ENCODE data around the gene ICOS.

ICOS gene

DNA sequence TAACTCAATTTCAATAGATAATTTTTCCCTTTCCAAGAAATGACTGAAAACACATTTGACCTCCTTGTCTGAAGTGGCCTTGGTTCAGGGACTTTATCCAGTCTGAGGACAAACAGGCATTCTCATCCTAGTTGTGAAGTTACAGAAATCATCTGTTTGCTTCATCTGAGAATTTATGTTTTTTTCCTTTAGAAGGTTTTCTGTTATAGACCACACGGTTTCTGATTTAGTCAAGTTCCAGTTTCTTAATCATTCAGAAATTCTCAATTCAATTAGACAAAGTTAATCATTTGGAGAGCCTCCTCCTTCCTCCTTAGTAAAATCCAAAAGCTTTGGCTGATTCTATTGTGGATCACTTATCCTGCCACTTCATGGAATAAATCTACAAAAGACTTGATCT lies 60.9 kb downstream of the ICOS start:
- Mint-ChIP-seq H3K36me3 (ENCODE audit: low read depth) (peaks cover 2% of the 10 kb centered on the region), H3K27me3 (no peaks in the 10 kb centered on the region), H3K27ac (peak overlapping the region; percentile 69), H3K4me1 (peaks cover 53% of the 10 kb centered on the region), H3K4me3 (no peak overlapping the region), H3K9me3 (peaks cover 6% of the 10 kb centered on the region)
- peak; percentile 11 for ATAC-seq
- DNase-seq = no peak

GRCh38 chr2:203997980-203998809 lies 61.6 kb downstream of the ICOS start:
- H3K27ac Mint-ChIP-seq = peak overlapping the region; percentile 69
- peaks cover 6% of the 10 kb centered on the region for H3K9me3 Mint-ChIP-seq
- peaks cover 60% of the 10 kb centered on the region for H3K4me1 Mint-ChIP-seq
- peaks cover 2% of the 10 kb centered on the region for H3K36me3 Mint-ChIP-seq (ENCODE audit: low read depth)
- DNase-seq (no peak), ATAC-seq (peak; percentile 68)
- H3K4me3 Mint-ChIP-seq = peak overlapping the region; percentile 3
- H3K27me3 Mint-ChIP-seq = no peaks in the 10 kb centered on the region

- Mint-ChIP-seq H3K36me3 (ENCODE audit: low read depth) (peaks cover 2% of the 10 kb centered on the region), H3K27ac (no peak overlapping the region), H3K27me3 (no peaks in the 10 kb centered on the region), H3K9me3 (peaks cover 6% of the 10 kb centered on the region), H3K4me1 (peaks cover 76% of the 10 kb centered on the region), H3K4me3 (no peak overlapping the region)
- DNase-seq (no peak), ATAC-seq (no peak)
These were observed 63.3 kb downstream of the ICOS start for GRCh38 chr2:203999835-204000234.

- Mint-ChIP-seq H3K4me1 (peaks cover 82% of the 10 kb centered on the region), H3K27ac (no peak overlapping the region), H3K27me3 (no peaks in the 10 kb centered on the region), H3K4me3 (no peak overlapping the region), H3K36me3 (ENCODE audit: low read depth) (no peaks in the 10 kb centered on the region), H3K9me3 (peaks cover 6% of the 10 kb centered on the region)
- DNase-seq (no peak), ATAC-seq (no peak)
These were observed 63.9 kb downstream of the ICOS start for GRCh38 chr2:204000446-204000845.

GRCh38 chr2:204003276-204003990 lies 66.9 kb downstream of the ICOS start:
- ATAC-seq = no peak
- H3K4me1 Mint-ChIP-seq = peaks cover 89% of the 10 kb centered on the region

DNA sequence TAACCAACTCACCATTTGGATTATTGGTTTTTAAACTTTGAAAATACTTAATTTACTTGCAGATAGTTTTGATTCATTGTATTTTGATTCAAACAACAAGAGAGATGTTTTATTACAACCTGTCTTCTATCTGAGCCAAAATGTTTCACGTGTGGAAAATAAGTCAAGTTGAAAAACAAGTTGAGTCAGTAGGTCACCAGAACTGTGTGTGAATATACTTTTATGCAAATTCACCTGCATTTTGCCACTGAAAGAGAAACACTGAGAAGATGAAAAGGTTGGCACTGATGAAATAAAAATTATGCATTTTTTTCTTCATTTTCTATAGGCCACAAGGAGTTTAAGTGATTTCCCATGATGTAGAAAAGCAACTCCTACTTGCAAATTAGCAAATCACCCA lies 68.3 kb downstream of the ICOS start:
- peak; percentile 77 for ATAC-seq
- peaks cover 80% of the 10 kb centered on the region for H3K4me1 Mint-ChIP-seq
- no peak for DNase-seq
- H3K4me3 Mint-ChIP-seq = peak overlapping the region; percentile 30
- H3K9me3 Mint-ChIP-seq = peaks cover 31% of the 10 kb centered on the region
- H3K36me3 Mint-ChIP-seq (ENCODE audit: low read depth) = peaks cover 10% of the 10 kb centered on the region
- peak overlapping the region; percentile 87 for H3K27ac Mint-ChIP-seq
- H3K27me3 Mint-ChIP-seq = no peaks in the 10 kb centered on the region

More at GRCh38 chr2:204003276-204003990, 66.9 kb downstream of the ICOS start:
- Mint-ChIP-seq H3K27me3 (no peaks in the 10 kb centered on the region), H3K9me3 (peaks cover 25% of the 10 kb centered on the region), H3K27ac (no peak overlapping the region), H3K36me3 (ENCODE audit: low read depth) (peaks cover 9% of the 10 kb centered on the region), H3K4me3 (no peak overlapping the region)
- DNase-seq = no peak

- peak overlapping the region; percentile 87 for H3K27ac Mint-ChIP-seq
- no peak for DNase-seq
- peaks cover 31% of the 10 kb centered on the region for H3K9me3 Mint-ChIP-seq
- H3K4me1 Mint-ChIP-seq = peaks cover 80% of the 10 kb centered on the region
- H3K4me3 Mint-ChIP-seq = no peak overlapping the region
- H3K27me3 Mint-ChIP-seq = no peaks in the 10 kb centered on the region
- H3K36me3 Mint-ChIP-seq (ENCODE audit: low read depth) = peaks cover 10% of the 10 kb centered on the region
- no peak for ATAC-seq
These were observed 69.6 kb downstream of the ICOS start for GRCh38 chr2:204005940-204006721.

DNA sequence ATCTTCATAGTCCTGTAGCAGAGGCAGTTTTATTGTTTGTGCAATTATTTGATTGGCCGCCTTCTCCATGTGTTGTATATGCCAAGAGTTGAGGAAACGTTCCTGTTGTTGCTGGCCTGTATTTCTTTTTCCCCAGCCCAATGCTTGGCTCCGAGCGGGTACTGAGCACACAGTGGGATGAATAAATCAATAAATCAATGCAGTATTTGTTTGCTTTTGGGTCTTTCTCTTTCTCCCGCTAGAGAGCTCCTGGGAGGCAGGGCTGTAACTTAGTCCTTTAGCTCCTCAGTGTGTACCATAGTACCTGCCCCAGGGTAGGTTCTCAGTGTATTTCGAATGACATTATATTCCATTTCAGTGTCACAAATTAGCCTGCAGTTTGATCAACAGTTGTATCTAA lies 71.8 kb downstream of the ICOS start:
- Mint-ChIP-seq H3K27ac (peak overlapping the region; percentile 1), H3K4me1 (peaks cover 73% of the 10 kb centered on the region)

GRCh38 chr2:204010628-204011560 lies 74.3 kb downstream of the ICOS start:
- peaks cover 10% of the 10 kb centered on the region for H3K36me3 Mint-ChIP-seq (ENCODE audit: low read depth)
- peak overlapping the region; percentile 28 for H3K27ac Mint-ChIP-seq
- peaks cover 25% of the 10 kb centered on the region for H3K9me3 Mint-ChIP-seq
- ATAC-seq (peak; percentile 39), DNase-seq (no peak)
- H3K27me3 Mint-ChIP-seq = peaks cover 1% of the 10 kb centered on the region
- H3K4me1 Mint-ChIP-seq = peaks cover 57% of the 10 kb centered on the region
- no peak overlapping the region for H3K4me3 Mint-ChIP-seq

More for the DNA sequence above, 71.8 kb downstream of the ICOS start:
- Mint-ChIP-seq H3K9me3 (peaks cover 25% of the 10 kb centered on the region), H3K4me3 (no peak overlapping the region), H3K27me3 (peaks cover 1% of the 10 kb centered on the region), H3K36me3 (ENCODE audit: low read depth) (peaks cover 10% of the 10 kb centered on the region)
- no peak for DNase-seq
- ATAC-seq = no peak

Measured in activated naive CD8-positive, alpha-beta T cell treated with anti-CD3 and anti-CD28 coated beads, Interleukin-2, amount 50 U/mL, for 24 hours (primary cell).